ENCODE data around the gene TMEM39B.
A peak's percentile ranks its signal among the peaks of the same experiment; 100 is the strongest.
"Not testable (repeated sequence)": the region's sequence is repeated elsewhere in the genome, so short reads cannot be mapped to it uniquely, and the experiment has no call there.

The TMEM39B gene

GRCh38 chr1:32072622-32073298, at the start of gene TMEM39B:
TMEM39B (plus strand) TSS chr1:32072939; CDS start chr1:32073048, 109 bp downstream.
- DNase-seq, result peak; percentile 79 to 98 (median 94)

GRCh38 chr1:32023351-32023750, 49.4 kb upstream of the TMEM39B start:
- no peak for DNase-seq

- no peak for DNase-seq
Observed at GRCh38 chr1:32025515-32025914, 47.2 kb upstream of the TMEM39B start.

- no peak for DNase-seq
Observed at GRCh38 chr1:32028746-32029145, 44.0 kb upstream of the TMEM39B start.

- DNase-seq, result no peak
Observed at GRCh38 chr1:32031578-32032274, 41.0 kb upstream of the TMEM39B start.

- no peak for DNase-seq
Observed at GRCh38 chr1:32032275-32032615, 40.5 kb upstream of the TMEM39B start.

GRCh38 chr1:32035119-32035518, 37.6 kb upstream of the TMEM39B start:
- no peak for DNase-seq

GRCh38 chr1:32040711-32041110, 32.0 kb upstream of the TMEM39B start:
- peak in 9 of 51 donors; percentile 7 to 45 (median 21) for DNase-seq

- peak in 4 of 51 donors; percentile 5 to 13 (median 6) for DNase-seq
Observed at GRCh38 chr1:32042330-32042729, 30.4 kb upstream of the TMEM39B start.

- no peak for DNase-seq
Observed at GRCh38 chr1:32044234-32044633, 28.5 kb upstream of the TMEM39B start.

GRCh38 chr1:32045772-32046171, 27.0 kb upstream of the TMEM39B start:
- DNase-seq, result no peak

- DNase-seq, result no peak
Observed at GRCh38 chr1:32047701-32048100, 25.0 kb upstream of the TMEM39B start.

- DNase-seq, result no peak
Observed at GRCh38 chr1:32048440-32048839, 24.3 kb upstream of the TMEM39B start.

- no peak for DNase-seq
Observed at GRCh38 chr1:32051706-32052105, 21.0 kb upstream of the TMEM39B start.

GRCh38 chr1:32052887-32053286, 19.9 kb upstream of the TMEM39B start:
- no peak for DNase-seq

GRCh38 chr1:32055416-32055815, 17.3 kb upstream of the TMEM39B start:
- DNase-seq, result no peak

- no peak for DNase-seq
Observed at GRCh38 chr1:32056598-32056997, 16.1 kb upstream of the TMEM39B start.

GRCh38 chr1:32060914-32061313, 11.8 kb upstream of the TMEM39B start:
- DNase-seq, result no peak

- no peak for DNase-seq
Observed at GRCh38 chr1:32062867-32063230, 9.9 kb upstream of the TMEM39B start.

- DNase-seq, result peak in 3 of 51 donors; percentile 5 to 46 (median 45)
Observed at GRCh38 chr1:32063261-32063681, 9.5 kb upstream of the TMEM39B start.

GRCh38 chr1:32065613-32066488, 6.9 kb upstream of the TMEM39B start:
- DNase-seq, result not testable (repeated sequence)

- DNase-seq, result peak in 17 of 51 donors; percentile 8 to 58 (median 26)
Observed at GRCh38 chr1:32066489-32066873, 6.3 kb upstream of the TMEM39B start.

Data from hypothalamus (tissue), 51 donors.